ENCODE measurements around the gene GNPTG. TPM values are rescaled to one million over a fixed set of nuclear protein-coding genes. Genes with fewer than 3 reads are reported as not detected.

The GNPTG gene
- total RNA-seq, 1 experiment from 2014 or later, result 20.9 TPM

- H3K27me3 ChIP-seq (replicated peaks; ENCODE audit: insufficient read depth, low read depth, low read length, poor library complexity), result no peaks in the 10 kb centered on the region
- no TSS peak for BruUV-seq (replicated peaks)
- H3K4me1 ChIP-seq (ENCODE audit: insufficient read depth, low read length, poor library complexity, severe bottlenecking), result peaks cover 7% of the 10 kb centered on the region
- peak; percentile 93 for DNase-seq (ENCODE audit: low spot score)
- peak overlapping the region; percentile 58 for H3K4me3 ChIP-seq (ENCODE audit: low read depth, low read length, poor library complexity, severe bottlenecking)
- TF ChIP-seq, protein P1, sequence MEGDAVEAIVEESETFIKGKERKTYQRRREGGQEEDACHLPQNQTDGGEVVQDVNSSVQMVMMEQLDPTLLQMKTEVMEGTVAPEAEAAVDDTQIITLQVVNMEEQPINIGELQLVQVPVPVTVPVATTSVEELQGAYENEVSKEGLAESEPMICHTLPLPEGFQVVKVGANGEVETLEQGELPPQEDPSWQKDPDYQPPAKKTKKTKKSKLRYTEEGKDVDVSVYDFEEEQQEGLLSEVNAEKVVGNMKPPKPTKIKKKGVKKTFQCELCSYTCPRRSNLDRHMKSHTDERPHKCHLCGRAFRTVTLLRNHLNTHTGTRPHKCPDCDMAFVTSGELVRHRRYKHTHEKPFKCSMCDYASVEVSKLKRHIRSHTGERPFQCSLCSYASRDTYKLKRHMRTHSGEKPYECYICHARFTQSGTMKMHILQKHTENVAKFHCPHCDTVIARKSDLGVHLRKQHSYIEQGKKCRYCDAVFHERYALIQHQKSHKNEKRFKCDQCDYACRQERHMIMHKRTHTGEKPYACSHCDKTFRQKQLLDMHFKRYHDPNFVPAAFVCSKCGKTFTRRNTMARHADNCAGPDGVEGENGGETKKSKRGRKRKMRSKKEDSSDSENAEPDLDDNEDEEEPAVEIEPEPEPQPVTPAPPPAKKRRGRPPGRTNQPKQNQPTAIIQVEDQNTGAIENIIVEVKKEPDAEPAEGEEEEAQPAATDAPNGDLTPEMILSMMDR (conservative IDR thresholded peaks at IDR 0.05; ENCODE audit: low read depth, low read length), result no peak
- TF ChIP-seq EZH2 (IDR thresholded peaks at IDR 0.05; ENCODE audit: borderline replicate concordance, low read depth, low read length, poor library complexity, severe bottlenecking), result no peak
- intact Hi-C loops (cut with micrococcal nuclease; ENCODE audit: unreplicated experiment), result no loop called here
- CTCF ChIA-PET, result no interaction called here
- POLR2A ChIA-PET (ENCODE audit: low non-redundant PET), result no interaction called here
- H3K9me3 ChIP-seq (ENCODE audit: low read depth, low read length, poor library complexity, severe bottlenecking), result no peaks in the 10 kb centered on the region
- H3K36me3 ChIP-seq (ENCODE audit: insufficient read depth, low read length, poor library complexity, severe bottlenecking), result no peaks in the 10 kb centered on the region
- H3K27ac ChIP-seq (ENCODE audit: low read depth, low read length, poor library complexity, severe bottlenecking), result peak overlapping the region; percentile 54
These were observed 56.6 kb downstream of the GNPTG start for GRCh38 chr16:1408171-1408837.

DNA sequence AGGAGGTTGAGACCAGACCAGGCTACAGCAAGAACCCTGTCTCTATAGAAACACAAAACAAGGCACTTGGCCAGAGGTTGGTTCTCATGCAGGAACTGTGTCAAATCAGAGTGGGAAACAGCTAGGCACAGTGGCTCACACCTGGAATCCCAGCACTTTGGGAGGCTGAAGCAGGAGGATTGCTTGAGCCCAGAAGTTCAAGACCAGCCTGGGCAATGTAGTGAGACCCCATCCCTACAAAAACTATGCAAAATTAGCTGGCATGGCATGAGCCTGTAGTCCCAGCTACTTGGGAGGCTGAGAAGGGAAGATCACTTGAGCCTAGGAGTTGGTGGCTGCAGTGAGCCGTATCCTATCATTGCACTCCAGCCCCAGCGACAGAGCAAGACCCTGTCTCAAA lies 61.1 kb downstream of the GNPTG start:
- Histone ChIP-seq H3K4me3 (ENCODE audit: low read depth, low read length, poor library complexity, severe bottlenecking) (no peak overlapping the region), H3K36me3 (ENCODE audit: insufficient read depth, low read length, poor library complexity, severe bottlenecking) (no peaks in the 10 kb centered on the region), H3K27ac (ENCODE audit: low read depth, low read length, poor library complexity, severe bottlenecking) (no peak overlapping the region), H3K9me3 (ENCODE audit: low read depth, low read length, poor library complexity, severe bottlenecking) (no peaks in the 10 kb centered on the region), H3K27me3 (replicated peaks; ENCODE audit: insufficient read depth, low read depth, low read length, poor library complexity) (no peaks in the 10 kb centered on the region), H3K4me1 (ENCODE audit: insufficient read depth, low read length, poor library complexity, severe bottlenecking) (peaks cover 5% of the 10 kb centered on the region)
- no peak for DNase-seq (ENCODE audit: low spot score)
- BruUV-seq (replicated peaks), result TSS peak; percentile 8
- TF ChIP-seq, protein P1 (conservative IDR thresholded peaks at IDR 0.05; ENCODE audit: low read depth, low read length), result no peak
- TF ChIP-seq EZH2 (IDR thresholded peaks at IDR 0.05; ENCODE audit: borderline replicate concordance, low read depth, low read length, poor library complexity, severe bottlenecking), result no peak
- POLR2A ChIA-PET (ENCODE audit: low non-redundant PET), result no interaction called here
- CTCF ChIA-PET, result no interaction called here
- intact Hi-C loops (cut with micrococcal nuclease; ENCODE audit: unreplicated experiment), result no loop called here

Other genes starting within 250 kb of the GNPTG start
- 19.7 and 25.0 TPM in 2 replicates for gene CACNA1H, start 198.8 kb upstream of the GNPTG start, total RNA-seq (2021)
- not detected in 2 replicates for gene TPSG1, start 126.7 kb upstream of the GNPTG start, total RNA-seq (2021)
- gene TPSB2, start 121.7 kb upstream of the GNPTG start, total RNA-seq (2021), result 9.6 and 16.7 TPM in 2 replicates
- gene TPSAB1, start 111.2 kb upstream of the GNPTG start, total RNA-seq (2021), result 19.5 and 22.9 TPM in 2 replicates
- gene TPSD1, start 95.9 kb upstream of the GNPTG start, total RNA-seq (2021), result 1.7 and 2.3 TPM in 2 replicates
- 348 and 361 TPM in 2 replicates for gene UBE2I, start 42.3 kb upstream of the GNPTG start, total RNA-seq (2021)
- 2.0 and 3.7 TPM in 2 replicates for gene BAIAP3, start 18.3 kb upstream of the GNPTG start, total RNA-seq (2021)
- gene TSR3, start 53 bp upstream of the GNPTG start, total RNA-seq (2021), result 55.0 and 57.2 TPM in 2 replicates
- 86.7 and 88.5 TPM in 2 replicates for gene UNKL, start 62.8 kb downstream of the GNPTG start, total RNA-seq (2021)
- gene UQCC4, start 68.8 kb downstream of the GNPTG start, total RNA-seq (2021), result 17.8 and 19.5 TPM in 2 replicates
- not detected in 2 replicates for gene PERCC1, start 79.1 kb downstream of the GNPTG start, total RNA-seq (2021)
- 1.2 and 1.6 TPM in 2 replicates for gene CCDC154, start 92.6 kb downstream of the GNPTG start, total RNA-seq (2021)
- gene CLCN7, start 123.1 kb downstream of the GNPTG start, total RNA-seq (2021), result 82.2 and 89.3 TPM in 2 replicates
- gene PTX4, start 137.0 kb downstream of the GNPTG start, total RNA-seq (2021), result not detected in 2 replicates
- 62.9 and 67.0 TPM in 2 replicates for gene TELO2, start 141.4 kb downstream of the GNPTG start, total RNA-seq (2021)
- not detected in 2 replicates for gene TMEM204, start 181.7 kb downstream of the GNPTG start, total RNA-seq (2021)